IPS-NIHi7 (cell line): ENCODE data around the gene SMYD4.
"Not testable (repeated sequence)": the region's sequence is repeated elsewhere in the genome, so short reads cannot be mapped to it uniquely, and the experiment has no call there.

Experiments
- DNase-seq: peaks from one replicate; pipeline ENCODE4 v3.0.0; 2012; ENCODE audit warnings: mixed read lengths; ENCODE audit errors: extremely low spot score

Gene SMYD4

DNA sequence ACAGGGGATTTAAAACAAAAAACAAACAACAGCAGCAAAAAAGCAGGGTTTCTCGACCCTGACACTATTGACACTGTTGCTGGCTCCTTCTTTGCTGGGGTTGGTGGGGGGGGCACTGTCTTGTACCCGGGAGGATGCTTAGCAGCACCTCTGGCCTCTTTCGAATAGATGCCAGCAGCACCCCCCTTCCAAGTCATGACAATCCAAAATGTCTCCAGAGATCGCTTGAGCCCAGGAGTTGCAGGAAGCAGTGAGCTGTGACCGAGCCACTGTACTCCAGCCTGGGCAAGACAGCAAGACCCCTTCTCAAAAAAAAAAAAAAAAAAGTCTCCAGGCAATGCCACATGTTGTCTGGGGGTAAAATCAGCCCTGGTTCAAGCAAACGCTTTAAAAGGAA, 47.5 kb downstream of the SMYD4 start:
- no peak for DNase-seq

DNA sequence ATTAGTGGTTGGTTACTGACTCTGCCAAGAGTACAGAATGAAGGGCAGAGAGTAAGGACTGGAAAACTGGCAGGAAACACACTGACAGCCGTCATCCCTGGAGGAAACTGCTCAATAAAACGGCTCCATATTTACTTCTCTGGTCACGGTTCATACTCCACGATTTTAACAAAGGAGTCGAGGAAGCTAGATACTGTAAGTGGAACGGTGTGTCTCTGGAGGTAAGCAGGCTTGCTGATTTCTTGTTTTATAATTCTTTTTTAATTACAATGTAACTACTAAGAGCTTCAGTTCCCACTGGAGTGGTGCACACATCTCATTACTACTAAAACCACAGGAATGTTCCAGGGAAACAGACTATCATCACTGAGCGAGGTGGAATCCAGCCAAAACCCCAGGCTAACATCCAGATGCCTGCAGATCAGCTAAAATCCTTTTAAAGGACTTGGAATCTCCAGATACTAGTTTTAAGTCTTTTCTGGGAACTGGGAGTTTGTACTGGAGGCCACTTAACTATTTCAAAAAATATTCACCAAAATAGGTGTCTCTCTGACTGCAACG, 50.1 kb downstream of the SMYD4 start:
- DNase-seq = no peak

DNA sequence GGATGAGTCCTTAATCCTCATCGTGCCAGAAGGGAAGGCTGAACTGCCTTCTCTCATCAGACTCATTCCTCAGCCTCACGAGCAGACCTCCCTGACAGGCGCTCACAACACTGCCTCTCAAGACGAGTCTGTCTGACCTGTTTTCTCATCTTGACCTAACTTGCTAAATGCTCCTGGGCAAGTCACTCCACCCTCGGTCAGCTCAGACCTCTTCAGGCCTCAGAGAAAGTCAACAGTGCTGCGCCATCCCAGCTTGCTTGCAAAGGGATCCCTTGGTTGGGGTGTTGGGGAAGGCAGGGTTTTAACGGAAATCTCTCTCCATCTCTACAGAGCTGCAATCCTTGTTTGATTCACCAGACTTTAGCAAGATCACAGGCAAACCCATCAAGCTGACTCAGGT, 52.8 kb downstream of the SMYD4 start:
- no peak for DNase-seq

DNA sequence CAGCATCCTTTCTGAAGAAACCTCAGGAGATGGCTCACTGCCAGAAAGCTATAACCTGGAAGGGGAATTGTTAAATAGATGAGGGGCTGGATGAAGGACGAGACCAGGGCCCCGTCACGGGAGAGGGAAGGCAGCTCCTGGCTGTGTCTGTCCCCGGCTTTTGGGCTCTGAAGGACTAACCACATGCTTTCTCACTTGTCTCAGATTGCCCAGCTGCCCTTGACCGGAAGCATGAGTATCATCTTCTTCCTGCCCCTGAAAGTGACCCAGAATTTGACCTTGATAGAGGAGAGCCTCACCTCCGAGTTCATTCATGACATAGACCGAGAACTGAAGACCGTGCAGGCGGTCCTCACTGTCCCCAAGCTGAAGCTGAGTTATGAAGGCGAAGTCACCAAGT, 53.4 kb downstream of the SMYD4 start:
- no peak for DNase-seq

GRCh38 chr17:1774390-1775176, 55.1 kb downstream of the SMYD4 start:
- DNase-seq = no peak

GRCh38 chr17:1773696-1774181, 56.0 kb downstream of the SMYD4 start:
- DNase-seq = no peak

- not testable (repeated sequence) for DNase-seq
Measured at GRCh38 chr17:1773000-1773695, 56.6 kb downstream of the SMYD4 start.

DNA sequence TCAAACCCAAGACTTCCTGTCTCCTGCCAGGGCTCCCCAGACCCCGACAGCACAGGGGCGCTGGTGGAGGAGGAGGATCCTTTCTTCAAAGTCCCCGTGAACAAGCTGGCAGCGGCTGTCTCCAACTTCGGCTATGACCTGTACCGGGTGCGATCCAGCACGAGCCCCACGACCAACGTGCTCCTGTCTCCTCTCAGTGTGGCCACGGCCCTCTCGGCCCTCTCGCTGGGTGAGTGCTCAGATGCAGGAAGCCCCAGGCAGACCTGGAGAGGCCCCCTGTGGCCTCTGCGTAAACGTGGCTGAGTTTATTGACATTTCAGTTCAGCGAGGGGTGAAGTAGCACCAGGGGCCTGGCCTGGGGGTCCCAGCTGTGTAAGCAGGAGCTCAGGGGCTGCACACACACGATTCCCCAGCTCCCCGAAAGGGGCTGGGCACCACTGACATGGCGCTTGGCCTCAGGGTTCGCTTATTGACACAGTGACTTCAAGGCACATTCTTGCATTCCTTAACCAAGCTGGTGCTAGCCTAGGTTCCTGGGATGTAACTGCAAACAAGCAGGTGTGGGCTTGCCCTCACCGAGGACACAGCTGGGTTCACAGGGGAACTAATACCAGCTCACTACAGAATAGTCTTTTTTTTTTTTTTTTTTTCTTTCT, 59.8 kb downstream of the SMYD4 start:
- peak; percentile 80 for DNase-seq

- no peak for DNase-seq
Measured at GRCh38 chr17:1767358-1767757, 62.3 kb downstream of the SMYD4 start.

GRCh38 chr17:1766382-1767135, 63.1 kb downstream of the SMYD4 start:
- DNase-seq = no peak

DNA sequence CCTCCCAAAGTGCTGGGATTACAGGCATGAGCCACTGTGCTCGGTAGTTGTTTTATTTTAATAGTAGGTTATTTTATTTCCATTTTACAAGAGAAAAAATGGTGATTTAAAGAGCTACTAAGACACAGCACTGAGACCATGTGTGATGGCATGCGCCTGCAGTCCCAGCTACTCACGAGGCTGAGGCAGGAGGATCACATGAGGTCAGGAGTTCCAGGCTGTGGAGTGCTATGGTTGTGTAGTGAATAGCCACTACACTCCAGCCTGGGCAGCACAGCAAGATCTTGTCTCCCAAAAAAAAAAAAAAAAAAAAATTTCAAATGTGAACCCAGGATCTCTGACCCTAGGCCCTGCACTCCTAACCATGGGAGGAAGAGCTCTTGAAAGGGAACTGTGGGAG, 64.1 kb downstream of the SMYD4 start:
- DNase-seq = no peak

DNA sequence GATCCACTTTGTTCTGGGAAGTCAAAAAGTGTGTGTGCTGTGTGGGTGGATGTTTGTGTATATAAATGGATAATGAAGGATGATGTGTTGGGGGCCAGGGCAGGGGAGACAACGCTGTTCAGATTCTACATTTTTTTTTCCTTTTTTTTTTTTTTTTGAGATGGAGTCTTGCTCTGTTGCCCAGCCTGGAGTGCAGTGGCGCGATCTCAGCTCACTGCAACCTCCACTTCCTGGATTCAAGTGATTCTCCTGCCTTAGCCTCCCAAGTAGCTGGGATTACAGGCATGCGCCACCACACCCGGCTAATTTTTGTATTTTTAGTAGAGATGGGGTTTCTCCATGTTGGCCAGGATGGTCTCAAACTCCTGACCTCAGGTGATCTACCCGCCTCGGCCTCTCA, 65.0 kb downstream of the SMYD4 start:
- not testable (repeated sequence) for DNase-seq

DNA sequence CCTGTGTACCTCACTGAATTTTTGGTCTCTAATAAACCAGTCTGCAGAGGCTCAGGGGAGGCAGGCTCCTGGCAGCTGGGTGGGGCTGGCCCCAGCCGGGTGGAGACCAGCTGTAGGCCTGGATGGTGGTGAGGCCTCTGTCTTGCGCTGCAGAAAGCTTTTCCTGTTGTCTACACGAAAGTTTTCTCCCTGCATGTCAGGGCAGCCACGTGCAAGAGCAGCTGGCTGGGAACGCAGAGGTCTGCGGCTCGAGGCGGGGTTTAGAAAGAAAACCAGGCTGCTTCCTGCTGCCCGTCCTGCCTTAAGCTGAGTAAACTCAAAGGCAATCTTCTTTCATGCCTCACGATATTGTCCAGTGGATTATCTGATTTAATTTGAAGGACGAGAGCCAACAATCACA, 65.4 kb downstream of the SMYD4 start:
- no peak for DNase-seq

DNA sequence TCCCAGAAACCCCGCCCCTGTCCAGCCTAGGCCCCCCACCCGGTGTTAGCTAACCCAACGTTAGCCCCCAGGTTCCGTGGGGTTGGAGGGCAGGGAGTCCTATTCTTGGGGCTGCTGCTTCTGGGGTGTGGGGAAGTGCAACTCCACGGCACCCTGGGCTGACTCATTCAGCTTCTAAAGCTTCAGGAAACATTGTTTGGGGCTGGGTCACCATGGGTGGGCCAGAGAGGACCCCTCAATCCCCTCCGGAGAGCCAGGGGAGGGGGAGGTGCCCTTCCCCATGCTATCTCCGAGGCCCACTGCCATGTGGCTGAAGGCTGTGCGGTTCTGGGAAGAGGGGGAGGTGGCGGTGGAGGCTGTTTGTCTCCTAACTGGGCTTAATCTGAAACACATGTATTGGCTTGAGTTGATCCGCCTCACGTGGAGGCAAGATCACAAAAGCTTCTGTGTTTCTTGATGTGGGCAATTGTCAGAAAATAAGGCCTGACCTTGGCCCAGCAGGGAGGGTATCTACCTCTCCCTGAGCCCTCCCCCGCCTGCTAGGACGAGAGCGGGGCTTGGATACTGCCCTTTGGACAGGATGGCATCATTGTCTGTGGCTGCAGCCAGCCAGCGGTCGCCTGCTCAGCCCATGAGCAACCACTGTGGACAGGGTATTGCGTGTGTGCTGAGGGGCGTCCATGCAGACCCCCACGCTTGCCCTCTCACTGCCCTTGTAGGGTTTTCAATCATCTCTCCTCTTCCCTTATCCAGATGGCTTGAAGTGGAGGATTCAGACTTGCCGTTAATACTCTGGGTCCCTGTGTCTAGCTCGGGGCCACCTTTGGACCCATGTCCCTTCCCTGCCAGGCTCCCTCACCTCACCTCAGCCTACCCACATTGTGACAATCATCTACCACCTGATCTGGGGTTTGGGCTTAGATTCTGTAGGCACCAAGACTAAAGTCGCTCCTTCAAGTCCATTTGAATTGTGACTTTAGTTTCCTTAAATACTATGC, 66.5 kb downstream of the SMYD4 start:
- DNase-seq = no peak

- no peak for DNase-seq
Measured at GRCh38 chr17:1762233-1762900, 67.3 kb downstream of the SMYD4 start.

DNA sequence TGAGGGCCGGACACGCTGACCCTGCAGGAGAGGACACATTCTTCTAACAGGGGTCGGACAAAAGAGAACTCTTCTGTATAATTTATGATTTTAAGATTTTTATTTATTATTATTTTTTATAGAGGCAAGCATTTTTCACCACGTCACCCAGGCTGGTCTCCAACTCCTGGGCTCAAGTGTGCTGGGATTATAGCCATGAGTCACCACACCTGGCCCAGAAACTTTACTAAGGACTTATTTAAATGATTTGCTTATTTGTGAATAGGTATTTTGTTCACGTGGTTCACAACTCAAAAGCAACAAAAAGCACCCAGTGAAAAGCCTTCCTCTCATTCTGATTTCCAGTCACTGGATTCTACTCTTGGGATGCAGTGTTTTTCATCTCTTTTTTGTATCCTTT, 70.2 kb downstream of the SMYD4 start:
- no peak for DNase-seq

DNA sequence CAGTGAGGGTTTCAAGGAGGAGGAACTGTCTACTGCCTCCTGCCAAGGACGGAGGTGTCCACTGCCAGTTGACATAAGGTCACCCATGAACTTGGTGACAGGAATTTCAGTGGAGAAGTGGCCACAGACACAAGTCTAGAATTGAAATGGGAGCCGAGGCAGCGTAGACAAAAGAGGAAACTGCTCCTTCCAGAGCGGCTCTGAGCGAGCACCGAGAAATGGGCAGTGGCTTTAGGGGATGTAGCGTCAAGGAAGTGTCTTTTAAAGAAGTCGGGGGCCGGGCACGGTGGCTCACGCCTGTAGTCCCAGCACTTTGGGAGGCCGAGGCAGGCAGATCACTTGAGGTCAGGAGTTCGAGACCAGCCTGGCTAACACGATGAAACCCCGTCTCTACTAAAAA, 70.9 kb downstream of the SMYD4 start:
- no peak for DNase-seq

GRCh38 chr17:1755827-1756262, 73.9 kb downstream of the SMYD4 start:
- DNase-seq = no peak

DNA sequence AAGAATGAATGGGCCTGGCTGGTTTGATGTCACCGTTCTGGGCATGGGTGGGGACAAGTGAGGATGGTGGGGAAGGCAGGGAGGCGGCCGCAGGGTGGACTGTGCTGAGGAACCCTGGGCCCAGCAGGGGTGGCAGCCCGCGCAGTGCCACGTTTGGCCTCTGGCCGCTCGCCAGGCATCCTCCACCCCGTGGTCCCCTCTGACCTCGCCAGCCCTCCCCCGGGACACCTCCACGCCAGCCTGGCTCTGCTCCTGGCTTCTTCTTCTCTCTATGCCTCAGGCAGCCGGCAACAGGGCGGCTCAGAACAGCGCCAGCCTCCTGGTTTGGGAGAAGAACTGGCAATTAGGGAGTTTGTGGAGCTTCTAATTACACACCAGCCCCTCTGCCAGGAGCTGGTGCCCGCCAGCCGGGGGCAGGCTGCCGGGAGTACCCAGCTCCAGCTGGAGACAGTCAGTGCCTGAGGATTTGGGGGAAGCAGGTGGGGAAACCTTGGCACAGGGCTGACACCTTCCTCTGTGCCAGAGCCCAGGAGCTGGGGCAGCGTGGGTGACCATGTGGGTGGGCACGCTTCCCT, 74.4 kb downstream of the SMYD4 start:
- DNase-seq = no peak
